Activated T-helper 1 cell treated with Interleukin-2 at 50 U/mL for 16 hours (primary cell): ENCODE data around the gene STXBP1.

Experiments
- DNase-seq: peaks from one replicate; pipeline ENCODE4 v3.0.0-alpha.2; 2020; ENCODE audit warnings: low read depth

The STXBP1 gene

DNA sequence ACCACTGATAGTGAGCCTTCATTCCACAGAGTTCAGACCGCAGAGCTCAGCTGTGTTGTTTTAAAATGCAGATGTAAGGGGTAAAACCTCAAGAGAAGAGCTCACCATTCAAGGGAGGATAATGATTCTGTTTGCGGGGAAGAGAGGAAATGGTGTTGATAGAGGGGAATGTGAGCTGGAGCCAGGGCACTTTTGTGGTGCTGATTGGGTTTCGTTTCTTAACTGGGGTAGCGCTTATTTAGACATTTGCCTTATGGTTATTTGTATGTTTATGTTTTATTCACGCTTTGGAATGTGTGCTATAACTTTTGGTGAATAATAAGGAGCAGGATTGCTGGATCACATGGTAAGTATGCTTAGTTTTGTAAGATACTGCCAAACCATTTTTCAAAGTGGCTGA is 42.5 kb downstream of the STXBP1 start:
- no peak for DNase-seq

DNA sequence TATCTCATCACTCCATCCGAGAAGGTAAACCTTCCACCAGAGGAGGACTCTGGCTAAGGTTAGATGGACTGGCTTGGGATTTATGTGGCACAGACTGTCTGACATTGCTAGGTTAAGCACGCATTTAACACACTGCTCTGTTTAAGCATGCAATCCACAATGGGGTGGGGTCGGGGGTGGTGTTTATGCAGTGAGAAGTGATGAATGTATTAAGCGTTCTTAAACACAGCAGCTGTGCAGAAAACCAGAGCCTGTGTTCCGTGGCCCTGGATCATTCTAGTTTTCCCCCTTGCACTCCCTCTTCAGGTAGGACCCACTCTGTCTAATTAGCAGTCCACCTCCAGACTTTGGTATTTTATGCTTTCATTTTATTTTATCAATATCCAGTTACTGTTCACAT is 46.4 kb downstream of the STXBP1 start:
- no peak for DNase-seq

DNA sequence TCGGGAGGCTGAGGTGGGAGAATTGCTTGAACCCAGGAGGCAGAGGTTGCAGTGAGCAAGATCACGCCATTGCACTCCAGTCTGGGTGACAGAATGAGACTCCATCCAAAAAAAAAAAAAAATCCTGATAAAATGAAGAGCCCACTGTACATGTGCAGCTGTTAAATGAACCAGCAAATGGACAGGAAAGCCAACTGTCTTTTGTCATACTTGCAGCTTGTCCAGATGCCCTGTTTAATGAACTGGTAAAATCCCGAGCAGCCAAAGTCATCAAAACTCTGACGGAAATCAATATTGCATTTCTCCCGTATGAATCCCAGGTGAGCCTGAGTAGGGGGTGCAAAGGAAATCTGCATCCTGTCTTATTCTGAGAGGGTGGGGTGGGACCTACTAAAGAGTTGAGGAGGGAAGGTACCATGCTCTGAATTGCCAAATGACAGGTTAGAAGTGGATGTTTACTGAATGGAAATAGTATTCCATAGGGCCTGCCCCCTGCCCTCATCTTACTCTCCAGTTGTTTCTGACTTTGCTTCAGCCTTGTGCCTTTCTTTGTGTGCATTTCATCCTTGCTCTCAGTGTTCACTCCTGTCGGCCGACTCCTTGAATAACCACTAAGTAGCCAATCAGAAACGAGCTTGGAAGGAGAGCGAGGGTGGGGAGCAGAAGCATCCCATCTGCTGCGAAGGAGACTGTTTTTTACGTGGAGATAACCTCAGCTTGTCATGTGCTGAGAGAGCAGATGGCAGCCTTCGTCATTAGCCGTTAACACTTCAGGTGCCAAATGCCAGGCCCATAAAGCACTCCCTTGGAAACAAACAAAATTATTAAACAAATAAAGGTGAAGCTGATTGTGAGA is 49.0 kb downstream of the STXBP1 start:
- no peak for DNase-seq

DNA sequence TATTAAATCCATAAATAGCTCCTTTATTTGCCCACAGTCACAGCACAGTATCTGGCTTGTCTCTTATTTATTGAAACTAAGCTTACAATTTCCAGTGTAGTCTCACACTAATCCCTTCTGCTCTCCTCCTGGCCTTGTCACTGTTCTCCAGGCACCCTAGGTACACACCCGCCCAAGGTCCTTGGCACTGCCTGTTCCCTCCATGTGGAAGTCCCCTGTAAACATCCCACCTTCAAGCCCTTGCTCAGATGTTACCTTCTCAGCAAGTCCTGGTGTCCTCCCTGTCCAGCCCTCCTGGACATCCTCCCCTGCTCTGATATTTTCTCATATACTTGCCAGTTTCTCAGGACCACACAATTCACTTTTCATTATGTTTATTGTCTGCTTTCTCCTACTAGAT is 50.5 kb downstream of the STXBP1 start:
- no peak for DNase-seq

DNA sequence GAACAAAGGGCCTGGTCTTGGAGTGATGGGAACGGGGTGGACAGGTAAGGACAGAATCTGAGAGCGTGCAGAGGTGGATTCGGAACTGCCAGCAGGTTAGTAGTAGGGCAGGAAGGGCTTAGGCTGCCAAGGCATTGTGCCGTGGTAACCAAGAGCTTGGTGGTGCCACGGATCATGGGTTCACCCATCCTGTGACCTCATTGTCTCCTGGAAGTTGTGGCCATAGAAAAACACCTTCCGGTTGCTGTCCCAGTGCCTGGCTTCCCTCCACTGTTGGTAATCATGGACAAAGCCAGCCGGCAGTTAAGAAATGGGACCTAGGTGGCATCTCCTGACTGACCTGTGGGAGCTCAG is 52.2 kb downstream of the STXBP1 start:
- no peak for DNase-seq

DNA sequence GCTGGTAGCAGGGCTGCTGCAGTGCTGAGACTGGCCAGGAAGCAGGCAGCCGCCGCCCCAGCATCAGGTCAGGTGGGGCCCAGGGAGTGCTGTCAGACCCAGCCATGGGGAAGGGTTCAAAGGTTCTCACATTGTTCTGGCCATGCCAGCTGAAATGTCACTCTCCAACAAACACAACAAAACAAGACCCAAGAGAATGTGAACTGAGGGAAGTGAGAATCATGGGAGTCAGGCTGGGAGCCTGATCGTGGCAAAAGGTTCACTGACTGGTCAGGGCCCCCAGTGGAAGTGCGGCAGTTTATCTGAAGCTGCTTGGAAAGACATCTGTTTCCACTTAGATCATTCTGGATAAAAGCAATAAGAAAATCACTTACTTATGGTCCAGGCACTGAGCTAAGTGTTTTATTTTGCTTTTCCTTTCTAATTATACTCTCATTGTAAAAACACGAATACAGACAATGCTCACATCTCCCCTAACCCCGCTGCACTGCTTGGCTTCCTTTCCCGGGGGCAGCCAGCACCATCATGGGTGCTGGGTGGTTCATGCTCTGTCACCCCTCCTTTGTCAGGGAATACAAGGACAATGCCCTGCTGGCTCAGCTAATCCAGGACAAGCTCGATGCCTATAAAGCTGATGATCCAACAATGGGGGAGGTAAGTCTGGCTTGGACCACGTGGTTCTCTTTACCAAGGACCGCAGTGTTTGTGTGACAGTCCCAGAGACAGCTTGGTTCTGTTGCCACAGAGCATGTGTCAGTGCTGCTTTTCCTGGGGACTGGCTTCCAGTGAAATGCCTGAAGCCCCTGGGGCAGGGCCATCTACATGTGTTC is 52.8 kb downstream of the STXBP1 start:
- DNase-seq: no peak

DNA sequence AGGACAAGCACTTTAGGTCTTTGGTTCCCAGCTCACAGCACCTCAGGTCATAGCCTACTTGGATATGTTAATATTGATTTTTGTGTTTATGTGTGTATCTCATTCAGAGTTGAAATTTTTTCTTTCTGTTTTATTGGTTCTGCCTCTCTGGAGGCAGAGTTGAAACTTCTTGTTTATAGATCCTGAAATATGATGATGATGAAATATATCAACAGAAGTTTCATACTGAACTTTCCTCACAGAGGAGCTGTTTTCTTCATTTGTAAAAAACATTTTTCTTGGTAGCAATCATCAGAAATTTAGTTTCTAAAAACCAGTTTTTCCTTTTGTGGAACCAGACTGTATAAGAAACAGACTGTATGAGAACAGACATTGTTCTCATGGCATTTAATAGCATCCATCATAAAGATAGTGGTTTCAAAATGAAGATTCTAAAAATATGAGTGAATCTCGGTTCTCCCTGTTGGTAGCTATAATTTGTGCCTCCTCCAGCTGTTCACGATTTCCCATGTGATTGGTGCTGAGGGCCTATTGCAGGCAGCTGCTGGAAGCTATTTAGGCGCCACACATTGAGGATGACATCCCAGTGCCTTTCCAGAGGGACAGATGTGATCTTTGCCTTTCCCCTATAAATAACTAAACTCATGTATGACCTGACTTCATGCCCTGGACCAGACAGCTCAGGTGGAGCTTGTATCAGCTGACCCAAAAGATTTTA is 55.2 kb downstream of the STXBP1 start:
- no peak for DNase-seq

DNA sequence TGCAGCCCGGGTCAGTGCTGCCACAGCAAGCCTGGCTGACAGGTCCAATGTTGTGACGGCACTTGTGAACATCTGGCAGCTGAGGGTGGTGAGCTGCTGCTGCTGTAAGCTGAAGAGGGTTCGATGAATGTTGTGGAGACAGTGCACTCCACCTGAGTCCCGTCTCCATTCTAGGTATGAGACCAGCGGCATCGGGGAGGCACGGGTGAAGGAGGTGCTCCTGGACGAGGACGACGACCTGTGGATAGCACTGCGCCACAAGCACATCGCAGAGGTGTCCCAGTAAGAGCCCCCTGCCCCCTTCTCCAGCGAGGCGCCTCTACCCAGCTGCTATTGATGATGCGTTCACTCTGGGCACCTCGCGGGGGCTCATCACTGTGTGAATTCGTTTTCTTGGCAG is 55.8 kb downstream of the STXBP1 start:
- DNase-seq: no peak

DNA sequence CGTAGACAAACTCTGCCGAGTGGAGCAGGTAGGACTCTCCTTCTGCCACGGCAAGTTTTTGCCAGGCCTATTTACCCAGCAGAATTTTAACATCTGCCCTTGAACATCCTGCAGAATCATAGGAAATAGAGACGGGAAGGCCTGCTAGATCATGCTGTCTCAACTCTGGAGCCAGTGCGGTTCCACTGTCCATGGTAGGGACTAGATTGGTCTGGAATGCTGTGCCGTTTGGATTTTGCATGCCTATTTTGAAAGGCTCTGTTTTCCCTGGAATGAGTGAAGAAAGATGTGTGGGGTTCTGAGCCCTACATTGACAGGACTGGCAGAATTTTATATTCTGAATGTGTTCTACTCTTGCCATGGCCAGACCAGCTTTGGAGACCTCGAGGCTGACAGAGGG is 61.2 kb downstream of the STXBP1 start:
- no peak for DNase-seq

DNA sequence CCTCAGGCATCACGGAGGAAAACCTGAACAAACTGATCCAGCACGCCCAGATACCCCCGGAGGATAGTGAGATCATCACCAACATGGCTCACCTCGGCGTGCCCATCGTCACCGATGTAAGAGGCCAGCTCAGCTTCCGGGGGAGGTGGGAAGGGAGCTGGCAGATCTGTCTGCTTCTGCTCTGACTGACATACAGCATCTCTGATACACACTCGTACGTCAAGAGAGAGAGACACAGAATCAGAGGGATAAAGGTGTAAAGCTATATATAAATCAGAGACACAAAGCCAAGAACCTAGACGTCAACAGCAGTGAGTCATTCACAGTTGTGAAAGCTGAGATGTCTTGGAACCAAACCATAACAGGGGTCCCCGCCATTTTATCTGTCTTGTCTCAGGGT is 64.6 kb downstream of the STXBP1 start:
- no peak for DNase-seq

DNA sequence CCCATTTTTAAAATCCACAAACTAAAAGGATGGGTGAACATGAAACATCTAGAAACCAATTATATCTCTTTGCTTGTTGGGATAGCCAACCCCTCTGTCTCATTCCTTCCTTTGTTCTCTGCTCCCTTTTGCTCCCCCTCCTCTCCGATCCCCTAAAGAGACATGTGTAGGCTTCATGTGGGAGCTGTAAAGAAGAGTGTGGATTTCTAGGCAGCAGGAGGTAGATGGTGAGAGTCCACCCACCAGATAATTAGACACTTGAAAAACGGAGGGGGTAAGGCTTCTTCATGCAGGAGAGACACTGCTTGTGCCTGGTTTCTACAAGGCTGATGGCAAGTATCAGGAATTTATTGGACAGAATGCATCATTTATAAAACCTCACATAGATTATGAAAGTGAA is 67.4 kb downstream of the STXBP1 start:
- no peak for DNase-seq

DNA sequence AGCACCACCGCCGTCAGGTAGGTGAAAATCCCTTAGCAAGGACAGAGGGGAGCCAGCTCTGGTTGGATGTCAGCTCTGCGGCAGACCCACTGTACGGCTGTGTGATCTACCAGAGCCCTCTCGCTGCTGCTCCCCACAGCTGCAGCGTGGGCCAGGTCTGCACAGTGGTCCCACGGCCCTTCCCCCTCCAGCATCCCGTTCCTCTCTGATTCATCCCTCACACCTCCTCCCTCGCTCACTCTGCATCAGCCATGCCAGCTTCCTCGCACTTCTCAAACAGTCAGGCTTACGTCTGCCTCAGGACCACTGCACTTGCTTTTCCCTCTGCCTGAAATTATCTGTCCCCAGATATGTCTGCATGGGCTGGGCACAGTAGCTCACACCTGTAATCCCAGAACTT is 68.1 kb downstream of the STXBP1 start:
- no peak for DNase-seq

DNA sequence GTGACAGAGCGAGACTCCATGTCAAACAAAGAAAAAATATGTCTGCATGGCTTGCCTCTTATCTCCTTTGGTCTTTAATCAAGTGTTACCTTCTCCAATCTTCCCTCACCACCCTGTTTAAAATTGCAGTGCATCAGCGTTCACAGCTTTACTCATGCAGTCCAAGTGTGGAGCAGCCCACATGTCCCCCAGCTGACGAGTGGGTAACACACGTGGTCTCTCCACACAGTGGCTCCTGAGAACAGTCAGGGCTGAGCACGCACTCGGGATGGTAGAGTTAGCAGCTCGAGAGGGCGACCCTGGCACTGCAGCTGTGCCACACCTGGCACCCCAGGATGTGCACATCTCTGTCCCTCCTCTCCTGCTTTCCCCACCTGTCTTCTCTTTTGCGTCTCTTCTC is 68.8 kb downstream of the STXBP1 start:
- no peak for DNase-seq

DNA sequence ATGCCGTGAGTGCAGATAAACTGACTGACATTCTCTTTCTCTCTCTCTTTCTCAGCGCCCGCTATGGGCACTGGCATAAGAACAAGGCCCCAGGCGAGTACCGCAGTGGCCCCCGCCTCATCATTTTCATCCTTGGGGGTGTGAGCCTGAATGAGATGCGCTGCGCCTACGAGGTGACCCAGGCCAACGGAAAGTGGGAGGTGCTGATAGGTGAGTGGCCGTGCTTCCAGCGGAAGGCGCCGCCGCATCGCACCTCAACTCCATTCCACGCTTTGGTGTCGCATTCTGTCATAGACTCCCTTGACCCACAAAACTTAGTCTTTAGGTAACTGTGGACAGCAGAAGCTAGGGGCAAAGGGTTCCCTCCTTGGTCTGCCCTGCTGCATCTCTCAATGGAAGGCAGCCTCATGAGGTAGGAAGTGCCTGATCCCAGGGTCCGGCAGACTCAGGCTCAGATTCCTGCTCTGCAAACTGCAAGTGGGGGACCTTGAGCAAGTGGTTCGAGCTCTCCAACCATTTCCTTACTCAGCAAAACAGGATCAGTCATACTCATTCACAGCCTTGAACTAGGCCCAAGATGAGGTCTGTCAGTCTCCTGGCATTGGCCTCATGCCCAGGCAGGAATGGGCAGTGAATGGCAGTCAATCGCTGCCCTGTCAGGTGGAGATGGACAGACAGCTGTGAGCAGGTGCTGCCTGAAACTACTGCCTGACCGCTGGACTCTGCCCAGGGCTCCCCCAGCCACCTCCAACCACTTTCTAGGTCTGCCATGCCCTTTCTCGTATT is 70.5 kb downstream of the STXBP1 start:
- no peak for DNase-seq

DNA sequence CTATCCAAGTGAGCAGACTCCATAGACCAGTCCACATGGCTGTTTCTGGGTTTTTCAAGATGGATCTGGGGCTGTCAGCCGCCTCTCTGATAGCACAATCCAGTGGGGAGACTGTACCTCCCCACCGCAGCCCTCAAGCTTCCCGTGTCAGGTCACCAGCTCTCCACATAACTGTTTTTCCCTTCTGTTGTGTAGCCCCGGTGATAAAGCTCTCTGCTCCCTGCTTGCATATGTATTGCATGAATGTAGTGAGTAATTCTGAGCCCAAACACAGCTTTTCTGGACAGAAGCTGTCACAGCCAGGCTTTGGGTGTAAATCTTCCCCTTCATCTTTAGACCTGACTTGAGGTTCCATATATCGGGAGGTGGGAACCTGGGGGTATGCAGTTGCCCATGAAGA is 71.6 kb downstream of the STXBP1 start:
- no peak for DNase-seq

DNA sequence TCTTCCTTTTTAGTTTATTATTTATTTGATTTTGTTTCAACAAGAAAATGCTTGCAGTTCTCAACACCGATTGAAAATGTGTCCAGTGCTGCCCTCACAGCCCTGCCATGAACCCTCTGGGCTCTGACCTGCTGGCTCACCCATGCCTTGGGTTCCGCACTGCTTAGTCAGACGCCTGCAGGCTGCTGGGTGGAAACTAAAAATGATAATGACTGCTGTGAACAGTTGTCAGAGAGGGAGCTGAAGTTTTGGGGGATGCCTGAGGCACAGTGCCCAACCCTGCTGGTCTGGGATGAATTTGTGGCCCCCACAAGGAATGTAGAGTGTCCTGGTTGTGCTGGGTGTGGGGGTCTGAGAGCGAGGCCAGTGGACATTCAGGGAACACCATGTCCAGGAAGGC is 72.5 kb downstream of the STXBP1 start:
- no peak for DNase-seq

DNA sequence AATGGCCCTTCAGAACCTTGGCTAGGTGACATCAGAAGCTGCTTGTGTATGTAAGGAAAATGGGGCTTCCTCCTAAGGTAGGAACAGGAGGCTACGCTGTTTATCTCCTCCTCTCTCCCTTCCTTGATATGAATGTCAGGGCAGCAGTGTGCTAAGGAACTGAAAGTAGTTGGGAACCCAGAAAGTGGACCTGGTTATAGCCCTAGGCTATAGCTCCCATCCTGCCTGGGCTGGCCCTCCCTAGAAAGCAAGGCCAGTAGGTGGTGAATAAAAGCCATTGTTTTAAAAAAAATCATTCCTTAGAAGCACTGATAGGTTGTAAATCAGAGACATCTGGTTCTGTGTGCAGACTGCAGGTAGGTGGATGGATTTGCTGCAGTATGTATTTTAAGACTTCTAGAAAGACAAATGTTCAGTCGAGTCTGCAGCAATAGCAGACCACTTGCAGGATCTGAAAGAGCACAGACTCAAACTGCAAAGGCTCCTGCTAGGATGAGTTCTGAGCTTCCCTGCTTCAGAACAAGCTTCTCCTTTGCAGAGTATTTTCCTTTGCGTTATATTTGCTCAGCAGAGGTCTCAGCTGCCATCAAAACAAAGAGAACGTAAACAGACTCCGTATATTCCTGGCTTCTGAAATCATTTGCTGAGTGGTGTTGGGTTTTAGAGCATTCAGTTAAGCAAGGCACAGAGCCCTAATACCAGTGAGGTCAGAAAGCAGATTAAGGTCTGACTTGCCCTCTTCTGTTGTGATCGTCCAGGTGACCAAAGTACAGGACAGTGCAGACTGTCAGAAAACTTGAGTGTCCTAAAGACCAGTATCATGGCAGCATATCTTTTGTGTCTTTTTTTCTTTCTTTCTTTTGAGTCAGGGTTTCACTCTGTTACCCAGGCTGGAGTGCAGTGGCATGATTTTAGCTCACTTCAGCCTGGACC is 74.7 kb downstream of the STXBP1 start:
- no peak for DNase-seq

DNA sequence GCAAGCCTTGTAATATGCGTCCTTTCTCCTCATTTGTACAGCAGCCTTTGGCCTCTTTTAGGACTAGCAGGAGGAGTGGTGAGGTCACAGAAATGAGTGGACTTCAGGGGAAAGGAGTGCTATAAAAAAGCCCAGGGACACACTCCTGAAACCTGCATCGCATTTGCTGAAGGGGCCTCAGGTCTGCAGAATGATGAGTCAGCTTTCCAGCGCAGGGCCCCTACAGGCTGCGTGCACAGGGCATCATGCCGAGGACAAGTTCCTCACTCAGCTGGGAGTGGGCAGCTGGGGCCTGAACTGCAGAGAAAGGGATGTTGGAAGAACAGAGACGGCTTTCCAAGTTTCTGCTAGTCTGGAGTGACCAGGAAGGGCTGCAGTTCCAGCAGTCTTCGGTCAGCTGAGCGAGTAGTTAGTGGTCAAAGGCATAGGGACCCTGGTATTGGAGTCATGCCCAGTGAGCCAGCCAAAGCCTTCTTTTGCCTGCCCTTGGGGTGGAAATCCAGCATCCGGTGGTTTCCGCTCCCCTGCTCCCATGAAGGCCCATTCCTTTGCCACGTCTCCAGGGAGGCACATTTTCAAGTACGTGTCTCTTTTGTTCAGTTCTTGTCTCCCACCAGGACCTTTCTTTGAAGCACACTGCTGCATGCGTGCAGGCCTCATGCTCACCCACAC is 77.4 kb downstream of the STXBP1 start:
- no peak for DNase-seq

DNA sequence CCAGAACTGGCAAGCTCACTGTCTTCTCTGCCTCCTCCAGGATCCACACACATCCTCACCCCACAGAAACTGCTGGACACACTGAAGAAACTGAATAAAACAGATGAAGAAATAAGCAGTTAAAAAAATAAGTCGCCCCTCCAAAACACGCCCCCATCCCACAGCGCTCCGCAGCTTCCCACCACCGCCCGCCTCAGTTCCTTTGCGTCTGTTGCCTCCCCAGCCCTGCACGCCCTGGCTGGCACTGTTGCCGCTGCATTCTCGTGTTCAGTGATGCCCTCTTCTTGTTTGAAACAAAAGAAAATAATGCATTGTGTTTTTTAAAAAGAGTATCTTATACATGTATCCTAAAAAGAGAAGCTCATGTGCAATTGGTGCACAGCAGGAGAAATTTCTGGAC is 78.7 kb downstream of the STXBP1 start:
- no peak for DNase-seq

DNA sequence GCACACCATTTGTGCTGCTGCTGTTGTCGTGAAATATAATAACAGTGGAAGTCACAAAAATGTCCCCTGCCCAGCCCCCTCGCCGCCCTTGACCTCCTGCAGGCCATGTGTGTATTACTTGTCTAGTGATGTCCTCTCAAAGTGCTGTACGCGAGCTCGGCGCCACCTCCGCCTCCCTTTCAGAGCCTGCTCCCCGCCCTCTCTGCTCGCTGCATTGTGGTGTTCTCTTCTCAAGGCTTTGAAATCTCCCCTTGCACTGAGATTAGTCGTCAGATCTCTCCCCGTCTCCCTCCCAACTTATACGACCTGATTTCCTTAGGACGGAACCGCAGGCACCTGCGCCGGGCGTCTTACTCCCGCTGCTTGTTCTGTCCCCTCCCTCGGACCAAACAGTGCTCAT is 80.0 kb downstream of the STXBP1 start:
- DNase-seq: no peak
